Stomach (tissue), 4 donors: ENCODE measurements around the gene EWSR1.

Experiments used
- POLR2A ChIP-seq, 4 donors: fragments of 450-650 bp; IDR thresholded peaks; one replicate each; pipeline ENCODE4 v1.6.1; 2016; ENCODE audit warnings: antibody characterized with exemption in 4 of 4, control low read depth in 2 of 4, mild to moderate bottlenecking in 1 of 4, moderate library complexity in 1 of 4
- POLR2AphosphoS5 ChIP-seq, 3 donors: sonication (generic); formaldehyde crosslinking; IDR thresholded peaks; one replicate each; pipeline ENCODE4 v1.6.1; 2016; ENCODE audit warnings: antibody characterized with exemption in 3 of 3
- TF ChIP-seq, protein P1 (sequence below), 7 experiments: fragments of 450-650 bp in 4 of 7; fragments of 200-600 bp in 3 of 7; sonication (generic) in 3 of 7; IDR thresholded peaks; one replicate each; pipeline ENCODE4 v1.5.1; 2016 to 2019; ENCODE audit warnings: antibody characterized with exemption in 7 of 7, control low read depth in 2 of 7, mild to moderate bottlenecking in 1 of 7

DNA sequence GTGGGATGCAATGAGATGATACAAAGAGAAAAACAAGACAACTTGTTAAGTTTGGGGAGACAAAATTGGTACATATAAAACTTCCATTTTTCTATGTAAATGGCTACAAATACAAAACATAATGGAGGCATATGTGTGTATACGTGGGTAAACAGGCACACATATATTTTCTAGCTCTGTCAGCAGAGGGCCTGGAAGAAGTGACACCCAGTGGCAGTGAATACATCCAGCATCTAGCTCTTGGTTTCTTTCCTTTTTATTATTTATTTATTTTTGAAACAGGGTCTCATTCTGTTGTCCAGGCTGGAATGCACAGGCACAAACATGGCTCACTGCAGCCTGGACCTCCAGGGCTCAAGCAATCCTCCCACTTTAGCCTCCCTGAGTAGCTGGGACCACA lies 52.5 kb downstream of the EWSR1 start:
- TF ChIP-seq, protein P1, sequence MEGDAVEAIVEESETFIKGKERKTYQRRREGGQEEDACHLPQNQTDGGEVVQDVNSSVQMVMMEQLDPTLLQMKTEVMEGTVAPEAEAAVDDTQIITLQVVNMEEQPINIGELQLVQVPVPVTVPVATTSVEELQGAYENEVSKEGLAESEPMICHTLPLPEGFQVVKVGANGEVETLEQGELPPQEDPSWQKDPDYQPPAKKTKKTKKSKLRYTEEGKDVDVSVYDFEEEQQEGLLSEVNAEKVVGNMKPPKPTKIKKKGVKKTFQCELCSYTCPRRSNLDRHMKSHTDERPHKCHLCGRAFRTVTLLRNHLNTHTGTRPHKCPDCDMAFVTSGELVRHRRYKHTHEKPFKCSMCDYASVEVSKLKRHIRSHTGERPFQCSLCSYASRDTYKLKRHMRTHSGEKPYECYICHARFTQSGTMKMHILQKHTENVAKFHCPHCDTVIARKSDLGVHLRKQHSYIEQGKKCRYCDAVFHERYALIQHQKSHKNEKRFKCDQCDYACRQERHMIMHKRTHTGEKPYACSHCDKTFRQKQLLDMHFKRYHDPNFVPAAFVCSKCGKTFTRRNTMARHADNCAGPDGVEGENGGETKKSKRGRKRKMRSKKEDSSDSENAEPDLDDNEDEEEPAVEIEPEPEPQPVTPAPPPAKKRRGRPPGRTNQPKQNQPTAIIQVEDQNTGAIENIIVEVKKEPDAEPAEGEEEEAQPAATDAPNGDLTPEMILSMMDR (IDR thresholded peaks at IDR 0.05) = no peak
- TF ChIP-seq POLR2A (IDR thresholded peaks at IDR 0.05) (no peak), POLR2AphosphoS5 (IDR thresholded peaks at IDR 0.05) (no peak)
